Naive thymus-derived CD4-positive, alpha-beta T cell (primary cell): Measurements from ENCODE around the gene SAMD9. TPM values are rescaled to one million over a fixed set of nuclear protein-coding genes. Genes with fewer than 3 reads are reported as not detected.
"Not testable (repeated sequence)": the region's sequence is repeated elsewhere in the genome, so short reads cannot be mapped to it uniquely, and the experiment has no call there.

ENCODE experiments used
- ATAC-seq: fragments of 150-1000 bp; cut with Tn5 transposase; 2 replicates; pipeline ENCODE4 v1.10.0; 2021; ENCODE audit warnings: mild to moderate bottlenecking, moderate library complexity
- CTCF ChIA-PET: fragments of 350-600 bp; sonication (Branson Sonifier 250); formaldehyde crosslinking; loops from one replicate; lab custom pipeline; 2021; ENCODE audit warnings: antibody characterized with exemption; lab: Charles Lee
- POLR2A ChIA-PET: fragments of 350-600 bp; sonication (Branson Sonifier 250); formaldehyde crosslinking; loops from one replicate; lab custom pipeline; 2021; ENCODE audit warnings: antibody characterized with exemption, inconsistent platforms; lab: Charles Lee
- DNase-seq, 9 donors: peaks; one replicate each; pipeline versions ENCODE4 v3.0.0 to v3.0.0-alpha.2; 2020 to 2022; ENCODE audit warnings: mixed read lengths in 1 of 9
- H3K27ac ChIP-seq: one replicate; pipeline ENCODE4 v1.7.0; 2013; ENCODE audit warnings: mild to moderate bottlenecking, low read depth, low read length, moderate library complexity
- H3K27me3 ChIP-seq, 2 donors: one replicate each; pipeline ENCODE4 v1.7.0; 2013; ENCODE audit warnings: low read length in 2 of 2, mild to moderate bottlenecking in 2 of 2, moderate library complexity in 2 of 2; ENCODE audit not compliant: control insufficient read depth in 2 of 2, insufficient read depth in 2 of 2
- H3K36me3 ChIP-seq, 3 experiments: 1 replicate in 2 of 3; 2 replicates in 1 of 3; pipeline ENCODE4 v1.7.0; 2013; ENCODE audit warnings: low read length in 3 of 3, mild to moderate bottlenecking in 3 of 3, moderate library complexity in 1 of 3; ENCODE audit not compliant: insufficient read depth in 3 of 3, control insufficient read depth in 2 of 3
- H3K4me1 ChIP-seq, 2 donors: one replicate each; pipeline ENCODE4 v1.7.0; 2013; ENCODE audit warnings: low read length in 2 of 2, mild to moderate bottlenecking in 2 of 2, moderate library complexity in 1 of 2; ENCODE audit not compliant: control insufficient read depth in 2 of 2, insufficient read depth in 2 of 2
- H3K4me3 ChIP-seq: 2 replicates; pipeline ENCODE4 v1.7.0; 2013; ENCODE audit warnings: mild to moderate bottlenecking, low read length
- H3K9me3 ChIP-seq, 3 experiments: 1 replicate in 2 of 3; 2 replicates in 1 of 3; pipeline ENCODE4 v1.7.0; 2013; ENCODE audit warnings: low read length in 3 of 3; ENCODE audit not compliant: control insufficient read depth in 2 of 3
- H3K27ac Mint-ChIP-seq, 9 donors: one replicate each; pipeline ENCODE4 v1.8.0; 2020 to 2022; ENCODE audit warnings: mixed read lengths in 9 of 9, mild to moderate bottlenecking in 8 of 9, moderate library complexity in 5 of 9, inconsistent platforms in 2 of 9
- H3K27me3 Mint-ChIP-seq, 5 donors: one replicate each; pipeline ENCODE4 v1.8.0; 2021 to 2022; ENCODE audit warnings: mixed read lengths in 5 of 5, mild to moderate bottlenecking in 1 of 5
- H3K36me3 Mint-ChIP-seq, 5 donors: one replicate each; pipeline ENCODE4 v1.8.0; 2020 to 2022; ENCODE audit warnings: mixed read lengths in 5 of 5, mild to moderate bottlenecking in 3 of 5, inconsistent platforms in 1 of 5
- H3K4me1 Mint-ChIP-seq, 7 donors: one replicate each; pipeline ENCODE4 v1.8.0; 2020 to 2022; ENCODE audit warnings: mixed read lengths in 7 of 7, mild to moderate bottlenecking in 3 of 7, inconsistent platforms in 1 of 7
- H3K4me3 Mint-ChIP-seq, 10 donors: one replicate each; pipeline ENCODE4 v1.8.0; 2020 to 2022; ENCODE audit warnings: mild to moderate bottlenecking in 10 of 10, mixed read lengths in 10 of 10, moderate library complexity in 6 of 10, inconsistent platforms in 2 of 10
- H3K9me3 Mint-ChIP-seq, 11 donors: one replicate each; pipeline ENCODE4 v1.8.0; 2020 to 2022; ENCODE audit warnings: mixed read lengths in 11 of 11, mild to moderate bottlenecking in 4 of 11, inconsistent platforms in 1 of 11, moderate library complexity in 1 of 11
- intact Hi-C, 2 donors: fragments of 100-400 bp; cut with micrococcal nuclease; formaldehyde crosslinking; loops; one replicate each; pipeline ENCODE4 v1.15.1; 2023
- polyA plus RNA-seq, 2 donors: library from polyadenylated mRNA; unstranded; fragments of 300-500 nt; fragmentation: Illumina TruSeq; gene quantifications; one replicate each; pipeline ENCODE4 v1.2.3, GENCODE V29; 2021
- total RNA-seq, 6 experiments: library from RNA in 5 of 6; stranded (reverse) in 5 of 6; gene quantifications; 1 replicate in 5 of 6; 2 replicates in 1 of 6; pipeline ENCODE4 v1.2.3 and lab custom pipeline; 2021 to 2026

Gene SAMD9
- total and polyA plus RNA-seq, 7 experiments from 2014 or later = 20.9 to 61.6 (median 27.4) TPM

DNA sequence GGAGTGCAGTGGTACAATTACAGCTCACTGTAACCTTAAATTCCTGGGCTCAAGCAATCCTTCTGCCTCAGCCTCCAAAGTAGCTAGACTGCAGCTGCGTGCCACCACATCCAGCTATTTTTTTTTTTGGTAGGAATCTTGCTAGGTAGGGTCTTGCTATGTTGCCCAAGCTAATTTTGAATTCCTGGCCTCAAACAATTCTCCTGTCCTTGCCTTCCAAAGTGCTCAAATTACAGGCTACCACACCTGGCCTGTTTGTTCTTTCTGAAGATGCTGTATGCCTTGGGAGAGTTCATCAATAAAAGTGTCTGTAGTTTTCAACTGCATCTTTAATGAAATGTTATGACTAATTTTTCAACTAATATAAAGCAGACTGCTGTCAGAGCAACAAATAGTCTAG is 452 bp downstream of the SAMD9 start:
- H3K27ac Mint-ChIP-seq = peak overlapping the region; percentile 85 to 98 (median 93)
- ATAC-seq (peak; percentile 28), DNase-seq (no peak)
- no peaks in the 10 kb centered on the region for H3K9me3 ChIP-seq
- peaks cover 41 to 60% (median 53%) of the 10 kb centered on the region in 7 donors for H3K4me1 Mint-ChIP-seq
- H3K4me1 ChIP-seq = peaks cover 12 to 20% of the 10 kb centered on the region in 2 donors
- peaks cover 20 to 84% (median 46%) of the 10 kb centered on the region in 5 donors for H3K36me3 Mint-ChIP-seq
- peaks cover 0 to 7% (median 4%) of the 10 kb centered on the region in 3 experiments for H3K36me3 ChIP-seq
- H3K4me3 ChIP-seq = peak overlapping the region; percentile 52
- ChIA-PET POLR2A (interaction anchor here (0.6 to 2.3 kb wide), 13 partner anchors 13 to 1540 kb away, joined by 3 to 14 read pairs (median 3); partner anchors contain the start of genes ANKIB1, GATAD1, KRIT1 and PEX1), CTCF (interaction anchor here (0.6 to 1.4 kb wide), 6 partner anchors 13 to 302 kb away, joined by 3 to 10 read pairs (median 3); no protein-coding TSS in a partner anchor)
- H3K4me3 Mint-ChIP-seq = peak overlapping the region; percentile 78 to 97 (median 92)
- H3K27me3 ChIP-seq = no peaks in the 10 kb centered on the region
- peak overlapping the region; percentile 82 for H3K27ac ChIP-seq
- H3K9me3 Mint-ChIP-seq = peaks cover 3 to 48% (median 30%) of the 10 kb centered on the region in 11 donors
- intact Hi-C loops = loop anchor here (2.0 to 10.0 kb wide), 11 partner anchors 21 to 1540 kb away; partner anchors contain the start of genes ANKIB1 (in 1 of the 2), FAM133B (in 1 of the 2), GATAD1 (in 1 of the 2) and KRIT1 (in 1 of the 2)
- no peaks in the 10 kb centered on the region for H3K27me3 Mint-ChIP-seq

DNA sequence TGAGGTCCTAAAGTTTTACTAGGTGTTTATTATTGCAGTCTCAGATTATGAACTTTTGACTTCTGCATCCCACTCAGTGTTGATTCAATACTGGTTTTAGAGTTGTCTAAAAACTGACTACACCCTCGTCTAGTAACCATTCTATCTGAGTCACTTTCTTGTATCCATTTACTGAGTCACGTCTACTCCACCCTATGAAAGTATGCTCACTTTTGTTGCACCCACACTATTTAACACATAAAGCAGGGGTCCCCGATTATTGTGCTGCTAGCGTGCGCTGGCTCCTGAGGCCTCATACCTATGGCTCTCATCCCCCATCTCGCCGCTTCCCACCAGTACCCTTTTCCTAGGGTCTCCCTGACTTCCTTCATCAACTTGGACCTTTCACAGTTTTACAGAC is 2.0 kb downstream of the SAMD9 start:
- no peak for ATAC-seq
- H3K27ac ChIP-seq = no peak overlapping the region
- H3K27me3 ChIP-seq = no peaks in the 10 kb centered on the region
- peaks cover 12 to 20% of the 10 kb centered on the region in 2 donors for H3K4me1 ChIP-seq
- CTCF ChIA-PET = no interaction called here
- H3K9me3 Mint-ChIP-seq = peaks cover 3 to 54% (median 40%) of the 10 kb centered on the region in 11 donors
- peaks cover 47 to 73% (median 66%) of the 10 kb centered on the region in 7 donors for H3K4me1 Mint-ChIP-seq
- POLR2A ChIA-PET = no interaction called here
- intact Hi-C loops = loop anchor here (2.0 to 10.0 kb wide), 11 partner anchors 19 to 1542 kb away; partner anchors contain the start of genes ANKIB1 (in 1 of the 2), FAM133B (in 1 of the 2), GATAD1 (in 1 of the 2) and KRIT1 (in 1 of the 2)
- H3K36me3 ChIP-seq = peaks cover 0 to 7% (median 4%) of the 10 kb centered on the region in 3 experiments
- peak overlapping the region; percentile 78 to 97 (median 92) for H3K4me3 Mint-ChIP-seq
- H3K27ac Mint-ChIP-seq = peak overlapping the region; percentile 53 to 98 (median 92)
- DNase-seq = peak in 1 of 9 donors; percentile 26
- no peaks in the 10 kb centered on the region for H3K9me3 ChIP-seq
- H3K4me3 ChIP-seq = peak overlapping the region; percentile 52
- no peaks in the 10 kb centered on the region for H3K27me3 Mint-ChIP-seq
- peaks cover 34 to 84% (median 61%) of the 10 kb centered on the region in 5 donors for H3K36me3 Mint-ChIP-seq

DNA sequence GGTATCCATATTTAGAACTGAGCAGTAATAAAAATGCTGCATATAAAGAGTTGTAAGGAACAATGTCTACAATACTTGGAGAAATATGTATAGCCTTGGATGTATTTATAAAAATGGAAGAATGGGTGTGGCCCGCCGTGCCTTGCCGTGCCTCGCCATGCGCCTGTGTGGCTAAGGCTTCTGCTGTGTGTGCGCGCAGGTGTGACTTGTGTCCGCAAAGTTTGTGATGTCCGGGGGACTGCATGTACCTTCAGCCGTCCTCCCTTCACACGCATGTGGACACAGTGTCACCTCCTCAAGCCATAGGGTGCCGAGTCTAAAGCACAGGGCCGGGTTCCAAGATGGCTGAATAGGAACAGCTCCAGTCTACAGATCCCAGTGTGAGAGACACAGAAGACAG is 9.8 kb downstream of the SAMD9 start:
- H3K27ac ChIP-seq = no peak overlapping the region
- POLR2A ChIA-PET = no interaction called here
- H3K4me3 ChIP-seq = no peak overlapping the region
- no peaks in the 10 kb centered on the region for H3K27me3 Mint-ChIP-seq
- H3K27ac Mint-ChIP-seq = no peak overlapping the region
- peak overlapping the region in 1 of 10 donors; percentile 12 for H3K4me3 Mint-ChIP-seq
- intact Hi-C loops = no loop called here
- peaks cover 52 to 94% (median 90%) of the 10 kb centered on the region in 5 donors for H3K36me3 Mint-ChIP-seq
- H3K9me3 ChIP-seq = peaks cover 36 to 63% (median 48%) of the 10 kb centered on the region in 3 experiments
- no peaks in the 10 kb centered on the region for H3K4me1 ChIP-seq
- peaks cover 12 to 100% (median 78%) of the 10 kb centered on the region in 11 donors for H3K9me3 Mint-ChIP-seq
- H3K27me3 ChIP-seq = no peaks in the 10 kb centered on the region
- peaks cover 12 to 32% (median 26%) of the 10 kb centered on the region in 7 donors for H3K4me1 Mint-ChIP-seq
- no peak for ATAC-seq
- peaks cover 36 to 55% (median 45%) of the 10 kb centered on the region in 3 experiments for H3K36me3 ChIP-seq
- DNase-seq = no peak
- CTCF ChIA-PET = no interaction called here

DNA sequence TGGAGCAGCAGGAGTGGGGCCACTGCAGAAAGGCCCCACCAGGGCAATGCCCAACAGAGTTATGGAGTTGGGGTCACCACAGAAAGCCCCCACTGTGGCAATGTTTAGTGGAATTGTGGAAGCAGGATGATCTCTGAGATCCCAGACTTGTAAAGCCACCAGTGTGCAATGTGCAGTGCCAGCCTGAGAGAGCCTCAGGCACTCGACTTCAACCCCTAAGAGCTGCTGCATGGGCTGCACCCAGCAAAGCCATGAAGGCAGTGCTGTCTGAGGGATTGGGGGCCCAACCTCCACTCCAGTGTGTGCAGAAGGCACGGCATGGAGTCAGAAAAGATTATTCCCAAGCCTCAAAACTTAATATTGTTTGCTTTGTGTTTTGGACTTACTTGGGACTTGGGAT is 20.4 kb downstream of the SAMD9 start:
- intact Hi-C loops = loop anchor here (2.0 to 10.0 kb wide), 2 partner anchors 19 to 47 kb away; partner anchors contain the start of genes SAMD9 (in 1 of the 2) and SAMD9L (in 1 of the 2)

DNA sequence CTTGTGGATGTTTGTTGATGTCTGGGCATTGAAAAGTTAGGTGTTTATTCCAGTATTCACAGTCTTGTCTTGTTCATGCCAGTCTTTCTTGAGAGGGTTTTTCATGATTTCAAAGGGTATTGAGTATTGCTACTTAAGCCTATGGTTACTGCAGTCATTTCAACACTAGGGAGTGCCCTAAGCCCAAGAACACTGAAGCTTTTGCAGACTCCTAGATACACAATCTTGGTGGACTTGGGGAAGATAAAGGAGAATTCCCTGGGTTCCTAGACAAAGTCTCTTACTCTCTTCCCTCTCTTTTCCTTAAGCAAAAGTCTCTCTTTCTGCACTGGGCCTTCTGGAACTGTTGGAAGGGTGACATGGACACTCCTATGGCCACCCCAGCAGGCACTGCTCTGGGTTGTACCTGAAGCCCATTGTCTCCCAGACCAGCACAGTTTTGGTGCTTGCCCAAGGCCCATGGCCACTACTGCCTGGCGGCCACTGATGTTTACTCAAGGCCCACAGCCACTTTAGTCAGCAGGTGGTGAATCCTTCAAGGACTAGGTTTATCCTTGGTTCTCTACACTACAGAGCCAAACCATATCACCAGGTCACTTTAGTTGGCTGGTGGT is 24.9 kb downstream of the SAMD9 start:
- ATAC-seq (no peak), DNase-seq (peak in 1 of 9 donors; percentile 2)
- Mint-ChIP-seq H3K4me1 (no peaks in the 10 kb centered on the region), H3K36me3 (peaks cover 0 to 14% (median 0%) of the 10 kb centered on the region in 5 donors), H3K4me3 (no peak overlapping the region), H3K27me3 (peaks cover 10 to 37% (median 12%) of the 10 kb centered on the region in 5 donors), H3K9me3 (peaks cover 0 to 70% (median 28%) of the 10 kb centered on the region in 11 donors), H3K27ac (no peak overlapping the region)
- Histone ChIP-seq H3K27ac (no peak overlapping the region), H3K36me3 (no peaks in the 10 kb centered on the region), H3K4me1 (no peaks in the 10 kb centered on the region), H3K9me3 (peaks cover 0 to 11% (median 0%) of the 10 kb centered on the region in 3 experiments), H3K27me3 (no peaks in the 10 kb centered on the region), H3K4me3 (no peak overlapping the region)
- ChIA-PET POLR2A (no interaction called here), CTCF (no interaction called here)
- intact Hi-C loops = loop anchor here (1.0 to 10.0 kb wide), 2 partner anchors 52 to 135 kb away; partner anchors contain the start of gene SAMD9L (in 1 of the 2)

More for the DNA sequence above, 20.4 kb downstream of the SAMD9 start:
- no peaks in the 10 kb centered on the region for H3K27me3 ChIP-seq
- no peaks in the 10 kb centered on the region for H3K4me1 ChIP-seq
- peaks cover 0 to 3% (median 0%) of the 10 kb centered on the region in 5 donors for H3K27me3 Mint-ChIP-seq
- POLR2A ChIA-PET = no interaction called here
- peaks cover 1 to 41% (median 10%) of the 10 kb centered on the region in 5 donors for H3K36me3 Mint-ChIP-seq
- H3K36me3 ChIP-seq = no peaks in the 10 kb centered on the region
- CTCF ChIA-PET = no interaction called here
- DNase-seq = no peak
- peaks cover 5 to 71% (median 33%) of the 10 kb centered on the region in 11 donors for H3K9me3 Mint-ChIP-seq
- H3K27ac Mint-ChIP-seq = no peak overlapping the region
- ATAC-seq = no peak
- H3K27ac ChIP-seq = no peak overlapping the region
- no peaks in the 10 kb centered on the region for H3K4me1 Mint-ChIP-seq
- no peak overlapping the region for H3K4me3 ChIP-seq
- no peak overlapping the region for H3K4me3 Mint-ChIP-seq
- H3K9me3 ChIP-seq = peaks cover 5 to 53% (median 8%) of the 10 kb centered on the region in 3 experiments

DNA sequence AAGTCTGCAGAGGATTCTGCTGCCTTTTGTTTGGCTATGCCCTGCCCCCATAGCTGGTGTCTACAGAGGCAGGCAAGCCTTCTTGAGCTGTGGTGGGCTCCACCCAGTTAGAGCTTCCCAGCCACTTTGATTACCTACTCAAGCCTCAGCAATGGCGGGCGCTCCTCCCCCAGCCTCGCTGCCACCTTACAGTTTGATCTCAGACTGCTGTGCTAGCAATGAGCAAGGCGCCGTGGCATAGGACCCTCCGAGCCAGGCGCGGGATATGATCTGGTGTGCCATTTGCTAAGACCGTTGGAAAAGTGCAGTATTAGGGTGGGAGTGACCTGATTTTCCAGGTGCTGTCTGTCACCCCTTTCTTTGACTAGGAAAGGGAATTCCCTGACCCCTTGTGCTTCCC is 44.4 kb downstream of the SAMD9 start:
- H3K36me3 ChIP-seq, H3K27me3 ChIP-seq, H3K4me3 ChIP-seq, DNase-seq, ATAC-seq, intact Hi-C loops, POLR2A ChIA-PET, H3K4me1 ChIP-seq, H3K4me1 Mint-ChIP-seq, H3K27ac ChIP-seq, H3K9me3 ChIP-seq, H3K4me3 Mint-ChIP-seq: not testable (repeated sequence)
- H3K27ac Mint-ChIP-seq = peak overlapping the region in 1 of 9 donors; percentile 55
- H3K9me3 Mint-ChIP-seq = peaks cover 5 to 48% (median 19%) of the 10 kb centered on the region in 11 donors
- CTCF ChIA-PET = interaction anchor here (0.6 kb wide), 1 partner anchor 21 kb away, joined by 3 read pairs; no protein-coding TSS in a partner anchor
- peaks cover 2 to 11% (median 7%) of the 10 kb centered on the region in 5 donors for H3K36me3 Mint-ChIP-seq
- peaks cover 10 to 33% (median 26%) of the 10 kb centered on the region in 5 donors for H3K27me3 Mint-ChIP-seq
